ENCODE measurements around the gene LARGE1. TPM values are rescaled to one million over a fixed set of nuclear protein-coding genes. Genes with fewer than 3 reads are reported as not detected.

The LARGE1 gene
- total and polyA plus RNA-seq, 11 donors = 31.2 to 211 (median 129) TPM

DNA sequence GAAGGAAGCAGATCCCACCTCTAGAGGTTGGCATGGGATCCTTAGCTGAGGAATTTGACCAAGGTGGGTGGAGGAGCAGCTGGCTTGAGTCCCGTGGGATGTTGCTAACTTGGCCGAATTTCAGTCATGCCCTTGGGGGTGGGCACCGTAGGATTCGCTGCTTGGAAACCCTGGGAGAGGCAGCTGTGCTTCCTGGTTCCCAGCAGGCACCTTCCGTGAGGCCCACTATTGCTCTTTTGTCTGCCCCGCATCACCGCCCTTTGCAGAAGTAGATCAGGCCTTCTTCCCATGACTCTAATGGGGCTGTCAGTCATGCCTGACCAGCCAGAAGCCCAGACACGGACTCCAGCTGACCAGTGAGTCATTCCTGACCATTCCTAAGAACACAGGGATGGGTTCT is 569.8 kb downstream of the LARGE1 start:
- Histone ChIP-seq H3K4me3 (no peak overlapping the region), H3K27ac (no peak overlapping the region), H3K9me3 (no peaks in the 10 kb centered on the region), H3K36me3 (no peaks in the 10 kb centered on the region), H3K4me1 (peaks cover 0 to 18% (median 2%) of the 10 kb centered on the region in 12 donors), H3K27me3 (no peaks in the 10 kb centered on the region)
- no peak for DNase-seq
- intact Hi-C loops (cut with DNase I) = no loop called here
- 92 to 94% (median 94%) methylated on average over 8 of the region's 8 CpGs for WGBS, 4 donors
- no peak for TF ChIP-seq POLR2A (IDR thresholded peaks at IDR 0.05)
- TF ChIP-seq, protein P1, sequence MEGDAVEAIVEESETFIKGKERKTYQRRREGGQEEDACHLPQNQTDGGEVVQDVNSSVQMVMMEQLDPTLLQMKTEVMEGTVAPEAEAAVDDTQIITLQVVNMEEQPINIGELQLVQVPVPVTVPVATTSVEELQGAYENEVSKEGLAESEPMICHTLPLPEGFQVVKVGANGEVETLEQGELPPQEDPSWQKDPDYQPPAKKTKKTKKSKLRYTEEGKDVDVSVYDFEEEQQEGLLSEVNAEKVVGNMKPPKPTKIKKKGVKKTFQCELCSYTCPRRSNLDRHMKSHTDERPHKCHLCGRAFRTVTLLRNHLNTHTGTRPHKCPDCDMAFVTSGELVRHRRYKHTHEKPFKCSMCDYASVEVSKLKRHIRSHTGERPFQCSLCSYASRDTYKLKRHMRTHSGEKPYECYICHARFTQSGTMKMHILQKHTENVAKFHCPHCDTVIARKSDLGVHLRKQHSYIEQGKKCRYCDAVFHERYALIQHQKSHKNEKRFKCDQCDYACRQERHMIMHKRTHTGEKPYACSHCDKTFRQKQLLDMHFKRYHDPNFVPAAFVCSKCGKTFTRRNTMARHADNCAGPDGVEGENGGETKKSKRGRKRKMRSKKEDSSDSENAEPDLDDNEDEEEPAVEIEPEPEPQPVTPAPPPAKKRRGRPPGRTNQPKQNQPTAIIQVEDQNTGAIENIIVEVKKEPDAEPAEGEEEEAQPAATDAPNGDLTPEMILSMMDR (IDR thresholded peaks at IDR 0.05) = no peak
- ATAC-seq = no peak

- 95 to 100% (median 95%) methylated on average over 1 of the region's 1 CpG for WGBS, 4 donors
- Histone ChIP-seq H3K36me3 (no peaks in the 10 kb centered on the region), H3K27me3 (no peaks in the 10 kb centered on the region), H3K4me3 (no peak overlapping the region), H3K9me3 (no peaks in the 10 kb centered on the region), H3K27ac (no peak overlapping the region), H3K4me1 (no peaks in the 10 kb centered on the region)
- ATAC-seq = no peak
- intact Hi-C loops (cut with DNase I) = no loop called here
- no peak for DNase-seq
- TF ChIP-seq, protein P1 (IDR thresholded peaks at IDR 0.05) = no peak
- no peak for TF ChIP-seq POLR2A (IDR thresholded peaks at IDR 0.05)
These were observed 573.3 kb downstream of the LARGE1 start for GRCh38 chr22:33347002-33347401.

DNA sequence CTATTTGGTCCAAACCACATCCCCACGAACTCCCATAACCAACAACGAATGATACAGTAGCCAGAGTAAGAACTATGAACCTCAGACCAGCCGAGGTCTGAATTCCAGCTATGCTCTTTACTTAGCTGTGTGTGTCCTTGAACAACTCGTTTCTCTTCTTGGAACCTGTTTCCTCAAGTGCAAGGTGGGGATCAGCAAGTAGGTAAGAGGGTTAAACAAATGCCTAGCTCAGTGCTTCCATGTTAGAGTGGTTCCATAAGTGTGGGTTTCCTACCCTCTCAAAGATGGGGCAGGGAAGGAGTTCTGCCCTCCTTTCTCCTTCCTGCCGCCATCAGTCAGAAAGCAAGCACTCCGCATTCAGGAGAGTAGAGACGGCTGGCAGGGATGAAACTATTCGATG is 578.7 kb downstream of the LARGE1 start:
- Histone ChIP-seq H3K36me3 (peaks cover 0 to 10% (median under 1%) of the 10 kb centered on the region in 9 donors), H3K9me3 (no peaks in the 10 kb centered on the region), H3K4me3 (no peak overlapping the region), H3K27me3 (no peaks in the 10 kb centered on the region), H3K4me1 (peaks cover 0 to 2% (median 0%) of the 10 kb centered on the region in 12 donors), H3K27ac (no peak overlapping the region)
- 89 to 95% (median 92%) methylated on average over 8 of the region's 8 CpGs for WGBS, 4 donors
- no peak for DNase-seq
- intact Hi-C loops (cut with DNase I) = no loop called here
- TF ChIP-seq, protein P1 (IDR thresholded peaks at IDR 0.05) = no peak
- no peak for TF ChIP-seq POLR2A (IDR thresholded peaks at IDR 0.05)
- no peak for ATAC-seq

GRCh38 chr22:33337524-33337923 is 582.8 kb downstream of the LARGE1 start:
- H3K27me3 ChIP-seq = no peaks in the 10 kb centered on the region
- DNase-seq = peak in 1 of 5 donors; percentile 34
- TF ChIP-seq POLR2A (IDR thresholded peaks at IDR 0.05) = no peak
- TF ChIP-seq, protein P1 (IDR thresholded peaks at IDR 0.05) = no peak
- peaks cover 0 to 23% (median 12%) of the 10 kb centered on the region in 9 donors for H3K36me3 ChIP-seq
- no peak overlapping the region for H3K4me3 ChIP-seq
- peaks cover 0 to 10% (median 2%) of the 10 kb centered on the region in 12 donors for H3K4me1 ChIP-seq
- H3K9me3 ChIP-seq = no peaks in the 10 kb centered on the region
- H3K27ac ChIP-seq = no peak overlapping the region
- 71 to 83% (median 79%) methylated on average over 10 of the region's 10 CpGs for WGBS, 4 donors
- intact Hi-C loops (cut with DNase I) = loop anchor here in 1 of 10 donors (10.0 kb wide), 1 partner anchor 53 kb away; no protein-coding TSS in a partner anchor
- peak in 2 of 4 donors; percentile 35 to 41 for ATAC-seq
